Measurements from ENCODE around the gene DGKZ.

DNA sequence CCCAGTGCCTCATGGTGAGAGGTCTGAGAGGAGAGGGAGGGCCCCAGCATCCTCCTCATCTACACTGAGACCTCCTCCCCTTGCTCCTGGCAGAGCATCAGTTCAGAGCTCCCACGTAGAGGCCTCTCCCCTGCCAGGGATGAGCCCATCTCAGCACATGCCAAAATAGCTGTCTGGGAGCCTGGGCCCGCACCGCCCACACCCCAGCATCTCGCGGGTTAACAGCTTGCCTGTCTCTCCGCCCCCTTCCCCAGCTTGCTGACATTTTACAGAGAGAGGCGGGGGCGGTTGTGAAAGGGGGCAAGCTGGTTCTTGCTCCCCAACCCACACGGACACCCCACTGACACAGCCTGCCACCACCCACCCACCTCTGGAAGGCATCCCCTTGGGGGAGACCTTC lies 6.4 kb downstream of the DGKZ start:
- no peak for TF ChIP-seq POLR2AphosphoS5 (IDR thresholded peaks at IDR 0.05)
- TF ChIP-seq EP300 (IDR thresholded peaks at IDR 0.05) = no peak
- TF ChIP-seq POLR2A (IDR thresholded peaks at IDR 0.05) = no peak
- TF ChIP-seq, protein P1, sequence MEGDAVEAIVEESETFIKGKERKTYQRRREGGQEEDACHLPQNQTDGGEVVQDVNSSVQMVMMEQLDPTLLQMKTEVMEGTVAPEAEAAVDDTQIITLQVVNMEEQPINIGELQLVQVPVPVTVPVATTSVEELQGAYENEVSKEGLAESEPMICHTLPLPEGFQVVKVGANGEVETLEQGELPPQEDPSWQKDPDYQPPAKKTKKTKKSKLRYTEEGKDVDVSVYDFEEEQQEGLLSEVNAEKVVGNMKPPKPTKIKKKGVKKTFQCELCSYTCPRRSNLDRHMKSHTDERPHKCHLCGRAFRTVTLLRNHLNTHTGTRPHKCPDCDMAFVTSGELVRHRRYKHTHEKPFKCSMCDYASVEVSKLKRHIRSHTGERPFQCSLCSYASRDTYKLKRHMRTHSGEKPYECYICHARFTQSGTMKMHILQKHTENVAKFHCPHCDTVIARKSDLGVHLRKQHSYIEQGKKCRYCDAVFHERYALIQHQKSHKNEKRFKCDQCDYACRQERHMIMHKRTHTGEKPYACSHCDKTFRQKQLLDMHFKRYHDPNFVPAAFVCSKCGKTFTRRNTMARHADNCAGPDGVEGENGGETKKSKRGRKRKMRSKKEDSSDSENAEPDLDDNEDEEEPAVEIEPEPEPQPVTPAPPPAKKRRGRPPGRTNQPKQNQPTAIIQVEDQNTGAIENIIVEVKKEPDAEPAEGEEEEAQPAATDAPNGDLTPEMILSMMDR (IDR thresholded peaks at IDR 0.05) = no peak

Measured in sigmoid colon (tissue), 4 donors.